H1 (cell line): Measurements from ENCODE around the gene ZNF394.

Source experiments
- EGR1 ChIP-seq: IDR thresholded peaks from 2 replicates; pipeline ENCODE4 v1.6.1; 2011; ENCODE audit warnings: low read depth, low read length, borderline replicate concordance
- NRF1 ChIP-seq: IDR thresholded peaks from 2 replicates; pipeline ENCODE4 v1.6.1; 2011; ENCODE audit warnings: mild to moderate bottlenecking, low read depth, low read length, improper control_type of control experiment
- TAF1 ChIP-seq: IDR thresholded peaks from 2 replicates; pipeline ENCODE4 v1.6.1; 2011; ENCODE audit warnings: mild to moderate bottlenecking, low read depth, low read length
- TCF12 ChIP-seq: IDR thresholded peaks from 2 replicates; pipeline ENCODE4 v1.6.1; 2011; ENCODE audit warnings: low read depth, mild to moderate bottlenecking, low read length
- TF ChIP-seq, protein P1 (sequence below): IDR thresholded peaks from 2 replicates; pipeline ENCODE4 v1.6.1; 2011; ENCODE audit warnings: low read depth, mild to moderate bottlenecking, low read length; ENCODE audit not compliant: insufficient read depth
- TF ChIP-seq, protein P2 (sequence below), 3 experiments: IDR thresholded peaks; 1 replicate in 2 of 3; 2 replicates in 1 of 3; pipeline versions ENCODE4 v1.5.1 to v1.6.1; 2011; ENCODE audit warnings: low read length in 3 of 3, mild to moderate bottlenecking in 3 of 3, inconsistent platforms in 2 of 3, low read depth in 1 of 3, moderate library complexity in 1 of 3; ENCODE audit not compliant: insufficient read depth in 1 of 3; ENCODE audit errors: control extremely low read depth in 1 of 3

DNA sequence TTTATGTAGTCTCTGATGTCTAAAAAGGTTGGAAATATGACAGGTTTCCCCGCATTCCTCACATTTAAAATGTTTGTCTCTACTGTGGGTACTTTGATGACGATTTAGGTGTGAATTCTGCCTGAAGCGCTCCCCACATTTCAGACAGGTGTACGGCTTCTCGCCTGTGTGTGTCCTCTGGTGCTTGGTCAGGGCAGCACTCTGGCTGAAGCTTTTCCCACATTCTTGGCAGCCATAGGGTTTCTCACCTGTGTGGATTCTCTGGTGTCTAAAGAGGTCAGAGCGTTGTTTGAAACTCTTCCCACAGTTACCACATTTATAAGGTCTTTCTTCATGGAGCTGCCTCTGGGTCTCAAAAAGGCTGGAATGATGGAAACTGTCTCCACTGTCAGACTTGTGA, 6.3 kb downstream of the ZNF394 start:
- TF ChIP-seq EGR1 (no peak), TCF12 (no peak), TAF1 (no peak), NRF1 (no peak)
- TF ChIP-seq, protein P1, sequence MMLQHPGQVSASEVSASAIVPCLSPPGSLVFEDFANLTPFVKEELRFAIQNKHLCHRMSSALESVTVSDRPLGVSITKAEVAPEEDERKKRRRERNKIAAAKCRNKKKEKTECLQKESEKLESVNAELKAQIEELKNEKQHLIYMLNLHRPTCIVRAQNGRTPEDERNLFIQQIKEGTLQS: no peak
- TF ChIP-seq, protein P2, sequence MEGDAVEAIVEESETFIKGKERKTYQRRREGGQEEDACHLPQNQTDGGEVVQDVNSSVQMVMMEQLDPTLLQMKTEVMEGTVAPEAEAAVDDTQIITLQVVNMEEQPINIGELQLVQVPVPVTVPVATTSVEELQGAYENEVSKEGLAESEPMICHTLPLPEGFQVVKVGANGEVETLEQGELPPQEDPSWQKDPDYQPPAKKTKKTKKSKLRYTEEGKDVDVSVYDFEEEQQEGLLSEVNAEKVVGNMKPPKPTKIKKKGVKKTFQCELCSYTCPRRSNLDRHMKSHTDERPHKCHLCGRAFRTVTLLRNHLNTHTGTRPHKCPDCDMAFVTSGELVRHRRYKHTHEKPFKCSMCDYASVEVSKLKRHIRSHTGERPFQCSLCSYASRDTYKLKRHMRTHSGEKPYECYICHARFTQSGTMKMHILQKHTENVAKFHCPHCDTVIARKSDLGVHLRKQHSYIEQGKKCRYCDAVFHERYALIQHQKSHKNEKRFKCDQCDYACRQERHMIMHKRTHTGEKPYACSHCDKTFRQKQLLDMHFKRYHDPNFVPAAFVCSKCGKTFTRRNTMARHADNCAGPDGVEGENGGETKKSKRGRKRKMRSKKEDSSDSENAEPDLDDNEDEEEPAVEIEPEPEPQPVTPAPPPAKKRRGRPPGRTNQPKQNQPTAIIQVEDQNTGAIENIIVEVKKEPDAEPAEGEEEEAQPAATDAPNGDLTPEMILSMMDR (IDR thresholded peaks at IDR 0.05; ENCODE audit: control extremely low read depth in 1 of 3, insufficient read depth in 1 of 3, low read depth in 1 of 3, low read length in 3 of 3): no peak
